Adrenal gland (tissue), 5 donors: ENCODE measurements around the gene OTULIN.

Experiments
- CTCF ChIP-seq, 6 experiments: fragments of 450-650 bp in 4 of 6; fragments of 200-600 bp in 2 of 6; sonication (generic) in 1 of 6; IDR thresholded peaks; 1 replicate in 5 of 6; 2 replicates in 1 of 6; pipeline versions ENCODE4 v1.5.1 to v1.8.0; 2016 to 2021; ENCODE audit warnings: antibody characterized with exemption in 6 of 6, mild to moderate bottlenecking in 2 of 6, moderate library complexity in 1 of 6
- POLR2A ChIP-seq, 2 donors: fragments of 450-650 bp; IDR thresholded peaks; one replicate each; pipeline ENCODE4 v1.6.1; 2017; ENCODE audit warnings: antibody characterized with exemption in 2 of 2, mild to moderate bottlenecking in 2 of 2, moderate library complexity in 1 of 2
- donor health status: DM: no; HTN: no; CAD: no.

GRCh38 chr5:14679595-14679994, 15.1 kb downstream of the OTULIN start:
- TF ChIP-seq CTCF (IDR thresholded peaks at IDR 0.05) (no peak), POLR2A (IDR thresholded peaks at IDR 0.05) (no peak)
